IMR-90 (cell line): ENCODE measurements around the gene GRAMD1A. TPM values are rescaled to one million over a fixed set of nuclear protein-coding genes. Genes with fewer than 3 reads are reported as not detected.

Experiments used
- ATAC-seq: fragments of 200-7000 bp; cut with Tn5 transposase; 2 replicates; pipeline ENCODE4 v1.9.1; 2020; ENCODE audit warnings: low read depth, mild to moderate bottlenecking, moderate library complexity
- BruUV-seq: library from RNA; stranded (reverse); fragments of 400-500 nt; replicated peaks from 2 replicates; lab custom pipeline; 2021; lab: Mats Ljungman, UMichigan
- CTCF ChIA-PET: fragments of 300-600 bp; formaldehyde crosslinking; extraction: SDS; loops from one replicate; lab custom pipeline; 2021; ENCODE audit warnings: antibody characterized with exemption; lab: Yijun Ruan, JAX
- POLR2A ChIA-PET: fragments of 300-600 bp; sonication (Branson Sonifier 250); formaldehyde crosslinking; loops from one replicate; lab custom pipeline; 2022; ENCODE audit warnings: antibody characterized with exemption; ENCODE audit not compliant: unreplicated experiment; lab: Charles Lee
- DNase-seq: peaks from one replicate; pipeline ENCODE4 v3.0.0; 2013
- H2AFZ ChIP-seq: replicated peaks from 2 replicates; pipeline ENCODE3; 2013; ENCODE audit warnings: low read length, mild to moderate bottlenecking; ENCODE audit not compliant: poor library complexity
- H2AK5ac ChIP-seq: 2 replicates; pipeline ENCODE4 v1.6.1; 2013; ENCODE audit warnings: low read depth, low read length, inconsistent platforms
- H2AK9ac ChIP-seq: replicated peaks from 2 replicates; pipeline ENCODE3; 2013; ENCODE audit warnings: mild to moderate bottlenecking, low read depth, low read length, moderate library complexity; ENCODE audit not compliant: poor library complexity
- H2BK120ac ChIP-seq: 2 replicates; pipeline ENCODE4 v1.6.1; 2013; ENCODE audit warnings: low read depth, low read length, inconsistent platforms
- H2BK15ac ChIP-seq: 3 replicates; pipeline ENCODE4 v1.6.1; 2013; ENCODE audit warnings: low read depth, low read length, inconsistent platforms
- H2BK20ac ChIP-seq: 2 replicates; pipeline ENCODE4 v1.6.1; 2013; ENCODE audit warnings: low read depth, mild to moderate bottlenecking, inconsistent platforms, low read length, moderate library complexity
- H2BK5ac ChIP-seq: 2 replicates; pipeline ENCODE4 v1.6.1; 2013; ENCODE audit warnings: mild to moderate bottlenecking, low read depth, low read length, inconsistent platforms; ENCODE audit not compliant: poor library complexity, severe bottlenecking
- H3K14ac ChIP-seq: replicated peaks from 2 replicates; pipeline ENCODE4 v1.6.1; 2013; ENCODE audit warnings: low read depth, low read length, inconsistent platforms
- H3K18ac ChIP-seq: 2 replicates; pipeline ENCODE4 v1.6.1; 2013; ENCODE audit warnings: low read depth, low read length, control low read depth
- H3K23ac ChIP-seq: 2 replicates; pipeline ENCODE4 v1.6.1; 2013; ENCODE audit warnings: low read depth, low read length, inconsistent platforms
- H3K27ac ChIP-seq: 2 replicates; pipeline ENCODE4 v1.5.1; 2013; ENCODE audit warnings: mild to moderate bottlenecking, control low read depth, low read length; ENCODE audit not compliant: insufficient read depth
- H3K27me3 ChIP-seq: 2 replicates; pipeline ENCODE4 v1.6.1; 2013; ENCODE audit warnings: low read length; ENCODE audit not compliant: control insufficient read depth, insufficient read depth
- H3K36me3 ChIP-seq: 2 replicates; pipeline ENCODE4 v1.6.1; 2013; ENCODE audit warnings: low read length, mixed read lengths; ENCODE audit not compliant: control insufficient read depth, insufficient read depth
- H3K4ac ChIP-seq: 2 replicates; pipeline ENCODE4 v1.6.1; 2013; ENCODE audit warnings: low read depth, low read length, inconsistent platforms
- H3K4me1 ChIP-seq: 2 replicates; pipeline ENCODE4 v1.6.1; 2013; ENCODE audit warnings: low read length, mixed read lengths; ENCODE audit not compliant: control insufficient read depth, insufficient read depth
- H3K4me2 ChIP-seq: 2 replicates; pipeline ENCODE4 v1.6.1; 2013; ENCODE audit warnings: low read depth, mild to moderate bottlenecking, control low read depth, low read length, moderate library complexity
- H3K4me3 ChIP-seq: 2 replicates; pipeline ENCODE4 v1.5.1; 2013; ENCODE audit warnings: low read depth, mild to moderate bottlenecking, control low read depth, low read length, moderate library complexity; ENCODE audit not compliant: insufficient read depth
- H3K56ac ChIP-seq: 2 replicates; pipeline ENCODE4 v1.6.1; 2013; ENCODE audit warnings: low read length, inconsistent platforms; ENCODE audit not compliant: insufficient read depth; ENCODE audit errors: extremely low read depth
- H3K79me1 ChIP-seq, 2 experiments: 2 replicates each; pipeline ENCODE4 v1.6.1; 2013; ENCODE audit warnings: low read length in 2 of 2, inconsistent platforms in 1 of 2, low read depth in 1 of 2
- H3K9ac ChIP-seq: 2 replicates; pipeline ENCODE4 v1.6.1; 2013; ENCODE audit warnings: low read depth, low read length, control low read depth
- H3K9me1 ChIP-seq: 2 replicates; pipeline ENCODE4 v1.6.1; 2013; ENCODE audit warnings: low read length, inconsistent platforms; ENCODE audit not compliant: insufficient read depth
- H3K9me3 ChIP-seq: 2 replicates; pipeline ENCODE4 v1.6.1; 2013; ENCODE audit warnings: low read length; ENCODE audit not compliant: control insufficient read depth, insufficient read depth
- H4K20me1 ChIP-seq: 2 replicates; pipeline ENCODE4 v1.6.1; 2013; ENCODE audit warnings: low read length, inconsistent platforms; ENCODE audit not compliant: insufficient read depth
- H4K5ac ChIP-seq: 2 replicates; pipeline ENCODE4 v1.6.1; 2013; ENCODE audit warnings: mild to moderate bottlenecking, low read depth, low read length, control low read depth
- H4K8ac ChIP-seq, 2 experiments: 2 replicates each; pipeline ENCODE4 v1.6.1; 2013; ENCODE audit warnings: low read depth in 2 of 2, low read length in 2 of 2, control low read depth in 1 of 2, inconsistent platforms in 1 of 2
- H4K91ac ChIP-seq: 2 replicates; pipeline ENCODE4 v1.6.1; 2013; ENCODE audit warnings: low read depth, low read length, inconsistent platforms; ENCODE audit not compliant: insufficient read depth
- BHLHE40 ChIP-seq: fragments of 150-350 bp; IDR thresholded peaks from 2 replicates; pipeline ENCODE4 v1.6.1; 2016; ENCODE audit warnings: mild to moderate bottlenecking, low read depth, low read length
- CEBPB ChIP-seq: IDR thresholded peaks from 2 replicates; pipeline ENCODE4 v1.6.1; 2012; ENCODE audit warnings: low read depth, low read length, improper control_type of control experiment
- CHD1 ChIP-seq: IDR thresholded peaks from 2 replicates; pipeline ENCODE4 v1.6.1; 2012; ENCODE audit warnings: low read depth, low read length, improper control_type of control experiment
- CTCF ChIP-seq: conservative IDR thresholded peaks from 2 replicates; pipeline ENCODE4 v1.5.1; 2012; ENCODE audit warnings: mild to moderate bottlenecking, low read depth, low read length, improper control_type of control experiment
- ELK1 ChIP-seq: fragments of 150-350 bp; IDR thresholded peaks from 2 replicates; pipeline ENCODE4 v1.6.1; 2016; ENCODE audit warnings: low read depth, mild to moderate bottlenecking, low read length, moderate library complexity, borderline replicate concordance
- FOS ChIP-seq: fragments of 150-350 bp; IDR thresholded peaks from 2 replicates; pipeline ENCODE4 v1.6.1; 2016; ENCODE audit warnings: low read depth, low read length
- MXI1 ChIP-seq: IDR thresholded peaks from 2 replicates; pipeline ENCODE4 v1.6.1; 2012; ENCODE audit warnings: low read depth, mild to moderate bottlenecking, low read length, moderate library complexity, borderline replicate concordance
- NFE2L2 ChIP-seq: fragments of 150-350 bp; IDR thresholded peaks from 2 replicates; pipeline ENCODE4 v1.6.1; 2016; ENCODE audit warnings: low read depth, mild to moderate bottlenecking, low read length
- POLR2A ChIP-seq: IDR thresholded peaks from 2 replicates; pipeline ENCODE4 v1.6.1; 2012; ENCODE audit warnings: mild to moderate bottlenecking, low read depth, low read length
- RAD21 ChIP-seq: IDR thresholded peaks from 2 replicates; pipeline ENCODE4 v1.6.1; 2012; ENCODE audit warnings: low read length, improper control_type of control experiment
- RCOR1 ChIP-seq: IDR thresholded peaks from 2 replicates; pipeline ENCODE4 v1.6.1; 2012; ENCODE audit warnings: mild to moderate bottlenecking, low read length, improper control_type of control experiment; ENCODE audit not compliant: insufficient replicate concordance
- RFX5 ChIP-seq: IDR thresholded peaks from 2 replicates; pipeline ENCODE4 v1.8.0; 2012; ENCODE audit warnings: low read depth, mild to moderate bottlenecking, low read length, moderate library complexity
- SMC3 ChIP-seq: fragments of 150-350 bp; IDR thresholded peaks from 2 replicates; pipeline ENCODE4 v1.6.1; 2016; ENCODE audit warnings: low read depth, mild to moderate bottlenecking, antibody characterized with exemption, low read length, moderate library complexity
- WGBS, 2 experiments: methylation state at CpG; one replicate each; pipeline versions ENCODE4 v1.1.5 to v1.1.7; 2013; ENCODE audit warnings: missing lambda C conversion rate in 2 of 2; ENCODE audit not compliant: insufficient read length in 1 of 2; ENCODE audit errors: extremely low coverage in 2 of 2; 5-methylcytosine and 5-hydroxymethylcytosine counted together
- dilution Hi-C: fragments of 300-500 bp; cut with HindIII; formaldehyde crosslinking; loops from one replicate; pipeline ENCODE4 v1.14.3; 2018; ENCODE audit warnings: low sequenced_read_pairs; ENCODE audit not compliant: unreplicated experiment
- in situ Hi-C: fragments of 300-500 bp; cut with MboI; formaldehyde crosslinking; loops from 3 replicates; pipeline ENCODE4 v1.14.3; 2019; ENCODE audit warnings: low sequenced_read_pairs, inconsistent platforms, mixed read lengths
- intact Hi-C: fragments of 100-400 bp; cut with micrococcal nuclease; formaldehyde crosslinking; loops from 2 replicates; pipeline ENCODE4 v1.10.0; 2022
- polyA plus RNA-seq, 3 experiments: library from polyadenylated mRNA; depleted of rRNA; stranded (reverse); fragments of >200 nt; gene quantifications; 2 replicates each; pipeline ENCODE4 v1.2.3, GENCODE V29; 2012; ENCODE audit warnings: low replicate concordance in 1 of 3
- total RNA-seq: library from RNA; depleted of rRNA; stranded (reverse); fragments of >200 nt; gene quantifications from 2 replicates; pipeline ENCODE4 v1.2.3, GENCODE V29; 2012

GRAMD1A gene
- total and polyA plus RNA-seq, 2 of the 4 experiments (the other 2 are of a cell fraction): 11.1 to 63.0 TPM

GRCh38 chr19:35053667-35054293 lies 53.7 kb downstream of the GRAMD1A start:
- Histone ChIP-seq H3K4me2 (no peak overlapping the region), H2BK5ac (no peak overlapping the region), H3K4me3 (no peak overlapping the region), H3K14ac (no peak overlapping the region), H3K4ac (no peak overlapping the region), H2BK120ac (no peak overlapping the region), H3K4me1 (no peaks in the 10 kb centered on the region), H4K20me1 (no peaks in the 10 kb centered on the region), H3K9me3 (no peaks in the 10 kb centered on the region), H3K36me3 (no peaks in the 10 kb centered on the region), H4K5ac (no peak overlapping the region), H3K23ac (no peak overlapping the region), H3K27ac (no peak overlapping the region), H3K27me3 (peaks cover 28% of the 10 kb centered on the region), H2BK15ac (no peak overlapping the region), H4K8ac (no peak overlapping the region), H2AFZ (no peak overlapping the region), H3K9me1 (no peaks in the 10 kb centered on the region), H3K18ac (no peak overlapping the region), H3K79me1 (no peaks in the 10 kb centered on the region), H2BK20ac (no peak overlapping the region), H3K9ac (no peak overlapping the region), H2AK5ac (no peak overlapping the region), H2AK9ac (no peak overlapping the region), H4K91ac (no peak overlapping the region), H3K56ac (no peak overlapping the region)
- CTCF ChIA-PET: interaction anchor here (1.1 kb wide), 1 partner anchor 9 kb away, joined by 3 read pairs; no protein-coding TSS in a partner anchor
- TF ChIP-seq POLR2A: no peak
- TF ChIP-seq RFX5: no peak
- no peak for TF ChIP-seq BHLHE40
- no peak for TF ChIP-seq CTCF
- TF ChIP-seq ELK1: no peak
- no peak for TF ChIP-seq CEBPB
- no peak for TF ChIP-seq CHD1
- TF ChIP-seq RAD21: no peak
- TF ChIP-seq RCOR1: no peak
- TF ChIP-seq SMC3: no peak
- TF ChIP-seq MXI1: no peak
- no peak for TF ChIP-seq NFE2L2
- TF ChIP-seq FOS: no peak
- BruUV-seq: no TSS peak
- in situ Hi-C loops (no loop called here), dilution Hi-C loops (no loop called here), intact Hi-C loops (no loop called here)
- no peak for ATAC-seq
- POLR2A ChIA-PET: no interaction called here
- WGBS, 2 experiments: 73% methylated on average over 2 of the region's 9 CpGs; no CpG with 5 or more reads in 1 of the 2 experiments
- no peak for DNase-seq
